ENCODE measurements around the gene NPIPA2.
"Not testable (repeated sequence)": the region's sequence is repeated elsewhere in the genome, so short reads cannot be mapped to it uniquely, and the experiment has no call there.

NPIPA2 gene
- long read RNA-seq, donor 1: 0 reads
- long read RNA-seq, donor 2: 0 reads
- long read RNA-seq, donor 3: 0 reads
- long read RNA-seq, donor 4: 0 reads
- long read RNA-seq, donor 5: 0 reads
- long read RNA-seq, donor 6: 0 reads
- long read RNA-seq, donor 7: 0 reads
- long read RNA-seq, donor 8: 0 reads

DNA sequence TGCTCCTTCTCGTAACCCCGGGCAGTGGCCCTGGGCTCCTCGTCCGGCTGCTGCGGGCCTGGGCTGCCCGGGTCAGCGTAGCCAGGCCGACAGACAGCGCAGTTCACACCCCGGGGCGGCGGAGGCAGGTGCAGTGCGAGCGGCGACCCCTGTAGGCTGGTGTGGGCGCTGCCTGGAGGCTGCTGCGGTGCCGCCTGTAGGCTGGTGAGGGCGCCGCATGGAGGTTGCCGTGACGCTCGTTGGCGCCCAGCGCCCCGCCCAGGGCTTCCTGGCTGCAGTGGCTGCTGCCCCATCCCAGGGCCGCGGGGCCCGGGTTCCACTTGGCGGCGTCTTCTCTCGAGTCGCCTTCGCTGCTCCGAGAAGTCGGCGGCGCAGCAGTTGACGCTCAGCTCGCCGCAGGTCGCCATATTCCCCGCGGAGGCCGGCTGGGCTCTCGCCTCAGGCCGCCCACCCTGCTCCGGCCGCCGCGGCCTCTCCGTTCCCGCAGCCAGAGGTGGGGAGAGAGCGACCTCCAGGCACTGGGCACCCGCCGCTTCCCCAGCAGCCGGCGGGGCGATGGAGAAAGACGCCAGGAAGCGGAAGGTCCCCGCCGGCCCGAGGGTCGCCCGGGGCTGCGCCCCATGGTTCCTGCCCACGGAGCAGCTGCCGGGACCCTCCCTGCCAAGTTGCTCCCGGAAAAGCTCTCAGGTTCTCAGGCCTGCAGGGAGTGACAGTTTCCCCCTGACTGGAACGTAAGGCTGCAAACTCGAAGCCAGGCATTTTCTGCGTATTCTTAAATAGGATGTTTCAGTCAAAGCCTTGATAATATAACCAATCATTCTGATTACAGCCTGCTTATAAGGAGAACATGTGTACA lies at the start of gene NPIPA2:
Gene NPIPA2, plus strand, starts transcription at position 261 of the 856 bp plus-strand sequence. CDS start 5,533 bp downstream, outside the sequence.
- not testable (repeated sequence) for DNase-seq

DNA sequence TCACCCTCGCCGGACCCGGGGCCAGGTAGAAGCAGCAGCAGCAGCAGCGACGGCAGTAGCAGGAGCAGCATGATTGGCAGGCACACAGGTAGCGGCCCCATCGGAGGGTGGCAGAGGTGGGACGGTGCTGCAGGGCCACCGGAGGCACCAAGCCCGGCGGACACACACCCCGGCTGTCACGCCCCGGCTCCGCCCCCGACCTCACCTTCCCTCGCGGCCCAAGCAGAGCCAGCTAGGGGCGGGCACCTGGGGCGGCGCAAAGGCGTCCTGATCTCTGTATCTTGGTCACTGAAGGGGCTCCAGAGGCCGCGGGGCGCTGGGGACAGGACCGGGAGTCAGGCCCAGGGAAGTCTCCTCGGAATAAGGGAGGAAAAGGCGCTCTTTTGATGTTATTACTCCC lies 48.2 kb upstream of the NPIPA2 start, which contains the start of gene PLA2G10:
Gene PLA2G10, minus strand, starts transcription at position 180 of the 400 bp plus-strand sequence. Its CDS starts 79 bp downstream, at position 101.
- DNase-seq: not testable (repeated sequence)

DNA sequence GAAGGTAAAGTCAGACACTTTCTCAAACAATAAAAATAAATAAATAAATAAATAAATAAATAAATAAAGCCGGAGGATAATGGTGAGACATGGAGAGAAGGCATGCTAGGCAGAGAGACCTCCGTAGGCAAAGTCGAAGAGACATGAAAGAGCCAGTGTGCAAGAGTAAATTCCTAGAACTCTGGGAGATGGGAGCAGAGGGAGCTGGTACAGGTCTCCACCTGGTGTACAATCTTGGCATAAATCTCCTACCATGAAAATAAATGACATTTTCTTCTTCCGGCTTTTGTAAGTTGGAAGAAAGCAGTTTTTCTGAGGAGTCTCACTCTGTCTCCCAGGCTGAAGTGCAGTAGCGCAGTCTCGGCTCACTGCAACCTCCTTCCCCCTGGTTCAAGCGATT lies 40.5 kb upstream of the NPIPA2 start:
- DNase-seq: not testable (repeated sequence)

DNA sequence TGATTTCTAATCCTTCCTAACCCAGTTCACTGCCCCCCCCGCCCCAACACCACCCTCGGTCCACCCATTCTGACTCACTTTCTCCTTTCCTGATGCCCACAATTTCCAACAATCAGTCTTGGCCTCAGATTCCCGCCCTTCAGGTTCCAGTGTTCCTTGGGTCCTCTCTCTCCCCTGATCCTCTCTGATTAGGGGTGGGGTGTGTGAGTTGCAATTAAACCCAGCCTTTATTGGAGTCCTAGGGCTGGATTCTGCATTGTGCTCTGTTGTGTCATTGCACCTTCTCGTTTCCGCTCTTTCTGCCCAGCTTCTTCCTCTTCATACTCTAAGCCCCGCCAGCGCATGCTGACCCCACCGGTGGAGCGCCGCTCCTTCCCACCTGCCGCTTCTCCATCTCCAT lies 39.7 kb upstream of the NPIPA2 start:
- not testable (repeated sequence) for DNase-seq

DNA sequence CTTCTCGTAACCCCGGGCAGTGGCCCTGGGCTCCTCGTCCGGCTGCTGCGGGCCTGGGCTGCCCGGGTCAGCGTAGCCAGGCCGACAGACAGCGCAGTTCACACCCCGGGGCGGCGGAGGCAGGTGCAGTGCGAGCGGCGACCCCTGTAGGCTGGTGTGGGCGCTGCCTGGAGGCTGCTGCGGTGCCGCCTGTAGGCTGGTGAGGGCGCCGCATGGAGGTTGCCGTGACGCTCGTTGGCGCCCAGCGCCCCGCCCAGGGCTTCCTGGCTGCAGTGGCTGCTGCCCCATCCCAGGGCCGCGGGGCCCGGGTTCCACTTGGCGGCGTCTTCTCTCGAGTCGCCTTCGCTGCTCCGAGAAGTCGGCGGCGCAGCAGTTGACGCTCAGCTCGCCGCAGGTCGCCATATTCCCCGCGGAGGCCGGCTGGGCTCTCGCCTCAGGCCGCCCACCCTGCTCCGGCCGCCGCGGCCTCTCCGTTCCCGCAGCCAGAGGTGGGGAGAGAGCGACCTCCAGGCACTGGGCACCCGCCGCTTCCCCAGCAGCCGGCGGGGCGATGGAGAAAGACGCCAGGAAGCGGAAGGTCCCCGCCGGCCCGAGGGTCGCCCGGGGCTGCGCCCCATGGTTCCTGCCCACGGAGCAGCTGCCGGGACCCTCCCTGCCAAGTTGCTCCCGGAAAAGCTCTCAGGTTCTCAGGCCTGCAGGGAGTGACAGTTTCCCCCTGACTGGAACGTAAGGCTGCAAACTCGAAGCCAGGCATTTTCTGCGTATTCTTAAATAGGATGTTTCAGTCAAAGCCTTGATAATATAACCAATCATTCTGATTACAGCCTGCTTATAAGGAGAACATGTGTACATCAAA lies 38.9 kb upstream of the NPIPA2 start, which contains the start of gene NPIPA3:
Gene NPIPA3, plus strand, starts transcription at position 256 of the 856 bp plus-strand sequence. CDS start 5,533 bp downstream, outside the sequence.
- not testable (repeated sequence) for DNase-seq

DNA sequence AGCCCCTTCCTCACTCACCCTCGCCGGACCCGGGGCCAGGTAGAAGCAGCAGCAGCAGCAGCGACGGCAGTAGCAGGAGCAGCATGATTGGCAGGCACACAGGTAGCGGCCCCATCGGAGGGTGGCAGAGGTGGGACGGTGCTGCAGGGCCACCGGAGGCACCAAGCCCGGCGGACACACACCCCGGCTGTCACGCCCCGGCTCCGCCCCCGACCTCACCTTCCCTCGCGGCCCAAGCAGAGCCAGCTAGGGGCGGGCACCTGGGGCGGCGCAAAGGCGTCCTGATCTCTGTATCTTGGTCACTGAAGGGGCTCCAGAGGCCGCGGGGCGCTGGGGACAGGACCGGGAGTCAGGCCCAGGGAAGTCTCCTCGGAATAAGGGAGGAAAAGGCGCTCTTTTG lies 9.1 kb upstream of the NPIPA2 start:
- not testable (repeated sequence) for DNase-seq

DNA sequence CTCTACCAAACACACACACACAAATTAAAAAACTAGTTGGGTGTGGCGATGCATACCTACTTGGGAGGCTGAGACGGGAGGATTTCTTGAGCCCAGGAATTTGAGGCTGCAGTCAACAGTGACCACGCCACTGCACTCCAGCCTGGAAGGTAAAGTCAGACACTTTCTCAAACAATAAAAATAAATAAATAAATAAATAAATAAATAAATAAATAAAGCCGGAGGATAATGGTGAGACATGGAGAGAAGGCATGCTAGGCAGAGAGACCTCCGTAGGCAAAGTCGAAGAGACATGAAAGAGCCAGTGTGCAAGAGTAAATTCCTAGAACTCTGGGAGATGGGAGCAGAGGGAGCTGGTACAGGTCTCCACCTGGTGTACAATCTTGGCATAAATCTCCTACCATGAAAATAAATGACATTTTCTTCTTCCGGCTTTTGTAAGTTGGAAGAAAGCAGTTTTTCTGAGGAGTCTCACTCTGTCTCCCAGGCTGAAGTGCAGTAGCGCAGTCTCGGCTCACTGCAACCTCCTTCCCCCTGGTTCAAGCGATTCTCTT lies 1.4 kb upstream of the NPIPA2 start:
- not testable (repeated sequence) for DNase-seq

DNA sequence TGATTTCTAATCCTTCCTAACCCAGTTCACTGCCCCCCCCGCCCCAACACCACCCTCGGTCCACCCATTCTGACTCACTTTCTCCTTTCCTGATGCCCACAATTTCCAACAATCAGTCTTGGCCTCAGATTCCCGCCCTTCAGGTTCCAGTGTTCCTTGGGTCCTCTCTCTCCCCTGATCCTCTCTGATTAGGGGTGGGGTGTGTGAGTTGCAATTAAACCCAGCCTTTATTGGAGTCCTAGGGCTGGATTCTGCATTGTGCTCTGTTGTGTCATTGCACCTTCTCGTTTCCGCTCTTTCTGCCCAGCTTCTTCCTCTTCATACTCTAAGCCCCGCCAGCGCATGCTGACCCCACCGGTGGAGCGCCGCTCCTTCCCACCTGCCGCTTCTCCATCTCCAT lies 539 bp upstream of the NPIPA2 start:
- not testable (repeated sequence) for DNase-seq

DNA sequence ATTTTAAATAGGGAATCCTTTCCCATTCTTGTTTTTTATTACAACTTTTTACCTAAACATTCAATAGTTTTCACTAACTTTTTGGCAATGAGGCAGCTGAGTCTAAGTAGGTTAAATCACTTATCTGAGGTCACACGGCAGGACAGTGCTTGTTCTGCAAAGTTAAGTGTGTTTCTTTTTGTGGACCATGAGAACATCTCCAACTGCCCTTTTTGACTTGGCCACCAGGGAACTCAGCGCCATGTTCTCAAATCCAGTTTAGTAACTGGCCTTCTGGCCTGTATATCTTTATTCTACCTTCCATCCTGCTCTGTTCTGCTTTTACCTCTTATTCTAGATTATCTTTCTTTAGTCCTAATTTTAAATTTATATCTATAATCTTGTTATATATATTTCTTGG lies 31.3 kb downstream of the NPIPA2 start:
- not testable (repeated sequence) for DNase-seq

DNA sequence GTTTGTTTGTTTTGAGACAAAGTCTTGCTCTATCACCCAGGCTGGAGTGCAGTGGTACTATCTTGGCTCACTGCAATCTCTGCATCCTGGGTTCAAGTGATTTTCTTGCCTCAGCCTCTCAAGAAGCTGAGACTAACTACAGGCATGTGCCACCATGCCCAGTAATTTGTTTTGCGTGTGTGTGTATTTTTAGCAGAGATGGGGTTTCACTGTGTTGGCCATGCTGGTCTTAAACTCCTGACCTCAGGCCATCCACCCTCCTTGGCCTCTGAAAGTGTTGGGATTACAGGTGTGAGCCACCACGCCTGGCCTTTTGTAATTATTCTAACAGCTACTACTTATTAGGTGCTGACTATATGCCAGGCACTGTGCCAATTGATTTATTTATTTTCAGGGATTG lies 33.3 kb downstream of the NPIPA2 start:
- not testable (repeated sequence) for DNase-seq

DNA sequence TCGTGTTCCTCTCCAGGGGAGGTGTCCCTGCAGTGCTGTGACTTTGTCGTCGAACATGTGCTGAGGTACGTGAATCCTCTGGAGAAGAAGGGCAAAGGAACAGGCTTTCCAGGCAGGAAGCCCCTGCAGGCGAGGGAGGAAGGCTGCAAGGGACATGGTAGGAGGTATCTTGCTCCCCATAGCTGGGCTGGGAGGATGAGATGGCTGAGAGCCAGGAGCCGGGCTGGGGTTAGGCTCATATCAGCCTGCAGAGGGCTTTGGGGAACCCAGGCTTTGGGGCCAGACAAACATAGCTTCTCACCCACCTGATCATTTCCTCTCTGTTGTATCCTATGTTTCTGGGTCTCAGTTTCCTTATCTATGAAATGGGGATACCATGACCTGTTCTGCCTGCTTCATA lies 34.4 kb downstream of the NPIPA2 start:
- not testable (repeated sequence) for DNase-seq

DNA sequence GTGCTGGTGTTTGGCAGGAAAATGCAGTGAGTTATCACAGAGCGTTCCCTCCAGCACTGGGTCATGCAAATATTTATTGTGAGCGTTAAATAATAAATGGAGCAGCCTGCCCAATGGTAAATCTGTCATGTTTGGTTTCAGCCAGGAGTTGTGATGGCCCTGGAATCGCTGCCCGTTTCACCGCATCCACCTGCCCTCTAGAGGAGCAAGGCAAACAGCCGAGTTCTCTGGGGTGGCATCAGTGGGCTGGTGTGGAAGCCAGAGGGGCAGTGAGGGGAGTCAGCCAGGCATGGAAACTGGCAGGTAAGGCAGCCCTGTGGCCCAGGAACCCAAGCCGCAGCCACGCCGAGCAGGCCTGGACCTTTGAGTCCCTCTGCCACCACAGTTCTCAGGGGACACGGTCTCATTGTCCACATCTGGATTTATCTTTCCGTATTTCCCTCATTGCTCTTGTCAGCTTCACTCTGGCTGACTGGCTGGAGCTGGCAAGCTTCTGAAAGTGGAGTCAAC lies 37.1 kb downstream of the NPIPA2 start:
- DNase-seq: not testable (repeated sequence)

DNA sequence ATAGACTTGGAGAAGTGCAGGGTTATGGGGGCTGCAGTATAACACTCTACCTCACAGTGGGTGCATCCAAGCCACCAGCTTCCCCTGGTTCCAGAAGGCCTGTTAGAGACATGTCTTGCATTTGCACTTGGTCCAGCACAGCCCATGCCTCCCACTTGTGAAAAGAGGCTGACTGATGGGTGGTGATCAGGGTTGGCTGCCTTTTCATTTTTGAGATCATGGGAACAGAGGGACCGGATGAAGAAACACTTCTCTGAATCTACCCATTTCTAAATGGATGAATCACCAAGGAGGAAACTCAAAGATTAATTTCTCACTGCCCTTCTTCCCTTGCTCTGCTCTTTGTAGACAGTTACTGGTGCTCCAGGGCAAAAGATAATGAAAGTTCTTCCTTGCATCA lies 43.8 kb downstream of the NPIPA2 start:
- DNase-seq: not testable (repeated sequence)

DNA sequence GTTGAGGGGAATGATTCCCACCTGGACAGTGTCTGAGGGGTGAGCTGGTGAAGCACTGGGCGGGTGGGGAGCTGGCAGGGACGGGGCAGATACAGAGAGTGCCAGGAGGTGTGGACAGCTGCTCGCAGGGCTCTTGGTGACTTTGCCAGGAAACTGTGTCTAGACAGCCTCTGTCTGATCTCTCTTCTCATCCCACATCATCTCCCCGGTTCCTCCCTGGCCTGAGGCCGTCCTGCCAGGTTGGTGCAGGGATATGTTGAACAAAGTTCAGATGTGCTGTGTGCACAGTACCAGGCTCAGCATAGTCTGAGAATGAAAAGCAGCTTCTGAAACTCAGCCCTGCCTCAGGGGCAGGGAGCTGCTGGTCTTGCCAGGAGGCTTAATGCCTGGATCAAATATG lies 47.2 kb downstream of the NPIPA2 start:
- DNase-seq: not testable (repeated sequence)

DNA sequence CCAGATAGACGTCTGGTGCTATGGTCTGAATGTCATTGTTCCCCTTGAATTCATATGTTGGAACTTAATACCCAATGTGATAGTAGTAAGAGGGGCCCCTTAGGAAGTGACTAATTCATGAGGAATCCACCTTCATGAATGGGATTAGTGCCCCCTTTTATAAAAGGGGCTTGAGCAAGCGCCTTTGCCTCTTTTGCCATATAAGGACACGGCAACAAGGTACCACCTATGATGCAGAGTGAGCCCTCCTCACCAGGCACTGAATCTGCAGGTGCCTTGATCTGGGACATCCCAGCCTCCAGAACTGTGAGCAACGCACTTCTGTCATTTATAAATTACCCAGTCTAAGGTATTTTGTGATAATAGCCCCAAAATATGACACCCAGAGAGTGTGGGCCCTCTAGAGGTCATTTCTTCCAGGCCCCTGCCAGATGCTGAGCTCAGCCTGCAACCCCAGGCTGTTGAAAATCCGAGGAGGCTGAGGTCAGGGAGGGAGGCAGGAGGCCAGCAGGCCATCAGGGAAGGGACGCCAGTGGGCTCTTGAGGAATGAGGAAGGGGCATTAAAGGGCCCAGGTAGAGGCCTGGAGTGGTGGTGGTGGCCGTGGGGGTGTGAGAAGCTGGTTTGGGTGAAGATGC lies 48.1 kb downstream of the NPIPA2 start:
- DNase-seq: not testable (repeated sequence)

DNA sequence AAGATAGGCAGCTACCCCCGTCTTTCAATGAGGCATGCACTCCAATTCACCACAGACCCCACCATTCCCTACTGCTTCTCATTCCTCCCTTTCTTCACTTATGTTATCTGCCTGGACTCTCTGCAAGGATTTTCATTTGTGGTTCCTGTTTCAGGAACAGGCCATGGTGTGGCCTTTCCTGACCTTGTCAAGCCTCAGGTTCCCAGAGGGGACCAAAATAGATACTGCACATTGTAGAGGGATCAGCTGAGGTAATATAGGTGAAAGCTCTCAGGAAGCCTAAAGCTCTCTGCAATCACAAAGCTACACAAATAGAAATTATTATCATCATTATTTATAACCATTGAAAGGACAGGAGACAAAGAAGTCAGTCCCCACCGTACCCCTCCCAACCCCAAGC lies 50.6 kb downstream of the NPIPA2 start:
- DNase-seq: not testable (repeated sequence)

DNA sequence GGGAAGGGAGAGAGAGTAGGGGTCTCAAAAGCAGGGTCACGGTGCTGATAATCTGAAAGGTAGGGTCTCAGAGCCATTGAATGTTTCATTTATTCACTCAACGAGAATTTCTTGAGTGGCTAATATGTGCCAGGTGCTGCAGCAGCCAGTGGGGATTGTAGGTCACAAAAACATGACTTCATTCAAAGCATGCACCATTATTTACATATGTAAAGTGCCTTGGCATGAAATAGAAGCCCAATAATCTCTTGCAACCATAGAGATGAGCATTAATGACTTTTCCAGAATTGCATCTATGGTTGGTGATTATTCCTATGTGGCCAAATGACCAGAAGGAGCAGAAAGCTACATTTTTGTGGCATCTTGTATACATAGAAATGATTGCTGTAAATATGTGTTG lies 55.2 kb downstream of the NPIPA2 start:
- DNase-seq: not testable (repeated sequence)

DNA sequence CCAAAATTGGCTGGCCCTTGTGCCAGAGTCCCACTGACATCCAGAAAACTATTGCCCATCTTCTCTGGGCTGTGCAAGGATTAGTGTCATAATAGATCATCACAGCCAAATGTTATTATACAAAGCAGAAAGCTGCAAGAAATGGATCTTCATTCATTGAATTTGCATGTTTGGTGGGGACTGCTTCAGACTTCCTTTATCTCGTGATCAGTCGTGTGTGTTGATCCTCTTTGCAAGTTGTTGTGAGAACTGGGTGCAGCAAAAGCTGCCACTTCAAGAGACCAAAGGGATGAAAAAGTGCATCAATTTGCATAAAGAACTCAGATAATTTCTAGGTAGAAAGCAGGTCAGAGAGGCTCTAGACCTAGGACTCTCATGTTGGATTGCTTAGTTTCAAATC lies 61.2 kb downstream of the NPIPA2 start:
- not testable (repeated sequence) for DNase-seq

DNA sequence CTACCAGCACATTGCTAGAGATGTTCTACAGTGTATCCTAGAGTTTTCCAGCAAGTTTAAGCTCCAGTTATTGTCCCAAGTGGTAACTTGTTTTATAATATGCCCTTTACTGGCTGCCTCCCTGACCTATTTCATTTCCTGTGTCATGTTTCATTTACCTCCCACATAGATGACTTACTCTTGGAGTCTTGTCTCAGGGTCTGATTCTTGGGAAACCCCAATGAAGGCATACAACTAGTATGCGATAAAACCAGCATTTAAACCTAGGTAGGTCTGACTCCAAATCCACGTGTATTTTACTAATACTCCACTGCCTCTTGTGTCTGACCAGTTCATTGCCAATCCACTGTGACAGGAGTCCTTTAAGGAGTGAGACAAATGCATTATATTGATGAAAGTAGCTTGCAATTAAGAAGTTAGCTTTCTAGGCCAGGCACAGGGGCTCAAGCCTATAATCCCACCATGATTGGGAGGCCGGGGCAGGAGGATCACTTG lies 64.9 kb downstream of the NPIPA2 start:
- not testable (repeated sequence) for DNase-seq

DNA sequence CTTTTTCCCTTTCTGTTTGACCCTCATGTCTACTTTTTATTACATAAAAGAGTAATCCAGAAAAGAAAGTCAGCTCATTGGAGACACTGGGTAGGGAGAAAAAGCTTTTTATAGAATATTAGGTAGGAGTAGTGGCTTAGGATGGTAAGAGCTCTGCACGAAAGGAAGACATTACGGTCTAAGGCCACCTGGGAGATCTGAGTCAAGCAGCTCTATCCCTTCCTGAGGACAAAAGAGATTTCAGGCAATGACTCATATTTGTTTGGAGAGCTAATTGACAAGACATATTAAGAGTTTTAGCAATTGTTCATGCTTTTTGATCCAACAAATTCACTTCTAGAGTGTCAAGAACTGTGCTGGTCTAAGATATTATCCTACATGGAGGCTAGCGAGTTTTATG lies 71.6 kb downstream of the NPIPA2 start:
- not testable (repeated sequence) for DNase-seq

Data from right kidney (tissue), 9 donors.